ENCODE data around the gene TUNAR. TPM values are rescaled to one million over a fixed set of nuclear protein-coding genes. Genes with fewer than 3 reads are reported as not detected.

The TUNAR gene
- total RNA-seq, 4 donors from 2014 or later = 0.54 TPM; not detected in 3

DNA sequence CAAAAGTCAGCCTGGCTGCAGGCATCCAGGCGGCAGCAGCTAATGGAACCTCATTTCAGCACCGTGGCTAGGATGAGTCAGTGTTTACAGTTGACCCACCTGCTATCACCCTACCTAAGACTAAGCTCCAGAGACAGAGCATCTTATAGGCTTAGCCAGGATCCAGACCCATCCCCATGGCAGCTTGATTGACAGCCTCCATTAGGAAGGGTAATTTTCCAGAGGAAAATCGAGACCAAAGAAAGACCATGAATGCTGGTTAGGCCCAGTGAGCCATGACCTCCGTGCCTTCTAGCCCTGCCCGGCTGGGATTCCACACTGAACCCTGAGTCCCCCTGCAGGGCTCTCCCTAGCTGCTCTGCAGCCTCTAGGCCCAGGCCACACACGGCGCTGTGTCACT is 38.7 kb downstream of the TUNAR start:
- WGBS, 2 donors (ENCODE audit: low coverage in 1 of 2) = 3 to 16% methylated on average over 2 to 3 of the region's 7 CpGs
- Histone ChIP-seq H3K27me3 (peaks cover 36% of the 10 kb centered on the region), H3K36me3 (no peaks in the 10 kb centered on the region), H3K4me1 (no peaks in the 10 kb centered on the region), H3K4me3 (no peak overlapping the region), H3K27ac (no peak overlapping the region), H3K9me3 (no peaks in the 10 kb centered on the region)
- ATAC-seq = no peak
- TF ChIP-seq POLR2AphosphoS5 (IDR thresholded peaks at IDR 0.05) (no peak), POLR2A (IDR thresholded peaks at IDR 0.05) (no peak), EP300 (IDR thresholded peaks at IDR 0.05) (no peak)
- TF ChIP-seq, protein P1, sequence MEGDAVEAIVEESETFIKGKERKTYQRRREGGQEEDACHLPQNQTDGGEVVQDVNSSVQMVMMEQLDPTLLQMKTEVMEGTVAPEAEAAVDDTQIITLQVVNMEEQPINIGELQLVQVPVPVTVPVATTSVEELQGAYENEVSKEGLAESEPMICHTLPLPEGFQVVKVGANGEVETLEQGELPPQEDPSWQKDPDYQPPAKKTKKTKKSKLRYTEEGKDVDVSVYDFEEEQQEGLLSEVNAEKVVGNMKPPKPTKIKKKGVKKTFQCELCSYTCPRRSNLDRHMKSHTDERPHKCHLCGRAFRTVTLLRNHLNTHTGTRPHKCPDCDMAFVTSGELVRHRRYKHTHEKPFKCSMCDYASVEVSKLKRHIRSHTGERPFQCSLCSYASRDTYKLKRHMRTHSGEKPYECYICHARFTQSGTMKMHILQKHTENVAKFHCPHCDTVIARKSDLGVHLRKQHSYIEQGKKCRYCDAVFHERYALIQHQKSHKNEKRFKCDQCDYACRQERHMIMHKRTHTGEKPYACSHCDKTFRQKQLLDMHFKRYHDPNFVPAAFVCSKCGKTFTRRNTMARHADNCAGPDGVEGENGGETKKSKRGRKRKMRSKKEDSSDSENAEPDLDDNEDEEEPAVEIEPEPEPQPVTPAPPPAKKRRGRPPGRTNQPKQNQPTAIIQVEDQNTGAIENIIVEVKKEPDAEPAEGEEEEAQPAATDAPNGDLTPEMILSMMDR (IDR thresholded peaks at IDR 0.05) = no peak

DNA sequence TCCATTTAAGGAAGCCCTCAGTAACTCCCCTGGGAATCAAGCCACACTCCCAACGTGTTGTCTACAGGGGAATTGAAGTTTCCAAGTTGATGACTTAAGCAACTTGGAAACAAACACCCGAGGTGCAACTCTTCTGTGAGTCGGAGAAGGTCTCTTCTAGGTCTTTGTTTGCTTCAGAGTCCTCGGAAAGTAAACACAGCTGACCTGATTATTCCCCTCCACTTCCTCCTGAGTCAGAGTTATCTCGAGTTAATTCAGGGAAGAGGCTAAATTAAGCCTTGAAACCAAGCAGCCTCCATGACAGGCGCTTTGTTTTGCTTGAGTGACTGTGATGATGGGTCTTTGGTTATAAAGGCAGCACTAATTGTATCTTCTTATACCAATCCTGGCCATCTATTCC is 41.8 kb downstream of the TUNAR start:
- H3K27ac ChIP-seq = no peak overlapping the region
- WGBS, 2 donors (ENCODE audit: low coverage in 1 of 2) = 4 to 20% methylated on average over 3 to 4 of the region's 6 CpGs
- no peaks in the 10 kb centered on the region for H3K9me3 ChIP-seq
- no peak overlapping the region for H3K4me3 ChIP-seq
- no peaks in the 10 kb centered on the region for H3K36me3 ChIP-seq
- no peaks in the 10 kb centered on the region for H3K4me1 ChIP-seq
- peaks cover 45% of the 10 kb centered on the region for H3K27me3 ChIP-seq
- TF ChIP-seq POLR2AphosphoS5 (IDR thresholded peaks at IDR 0.05) (no peak), EP300 (IDR thresholded peaks at IDR 0.05) (no peak), POLR2A (IDR thresholded peaks at IDR 0.05) (no peak)
- TF ChIP-seq, protein P1 (IDR thresholded peaks at IDR 0.05) = no peak
- ATAC-seq = no peak

DNA sequence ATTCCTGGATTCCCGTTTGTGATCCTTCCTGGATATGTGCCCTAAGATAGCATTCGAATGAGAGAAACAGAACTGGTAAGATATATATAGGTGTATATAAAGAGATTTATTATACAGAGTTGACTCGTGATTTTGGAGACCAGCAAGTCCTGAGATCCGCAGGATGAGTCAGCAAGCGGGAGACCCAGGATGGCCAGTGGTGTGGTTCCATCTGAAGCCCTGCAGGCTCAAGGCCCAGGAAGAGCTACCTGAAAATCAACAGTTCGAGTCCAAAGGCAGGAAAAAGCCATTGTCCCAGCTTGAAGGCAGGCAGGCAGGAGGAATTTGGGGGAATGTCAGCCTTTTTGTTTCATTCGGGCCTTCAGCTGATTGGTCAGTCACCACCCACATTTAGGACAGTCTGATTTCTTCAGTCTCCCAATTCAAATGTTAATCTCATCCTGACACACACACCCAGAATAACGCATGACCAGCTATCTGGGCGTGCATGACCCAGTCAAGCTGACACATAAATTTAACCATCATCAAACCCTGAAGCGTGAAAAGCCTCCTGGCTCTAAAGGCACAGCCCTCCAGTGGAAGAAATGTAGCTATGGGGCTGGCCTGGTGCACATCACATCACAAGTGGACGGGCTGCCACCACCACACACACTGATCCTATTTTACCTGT is 44.3 kb downstream of the TUNAR start:
- Histone ChIP-seq H3K4me1 (no peaks in the 10 kb centered on the region), H3K4me3 (no peak overlapping the region), H3K27me3 (peaks cover 43% of the 10 kb centered on the region), H3K9me3 (no peaks in the 10 kb centered on the region), H3K27ac (no peak overlapping the region), H3K36me3 (no peaks in the 10 kb centered on the region)
- ATAC-seq = no peak
- WGBS, 2 donors (ENCODE audit: low coverage in 1 of 2) = 63 to 80% methylated on average over 5 to 10 of the region's 11 CpGs
- TF ChIP-seq EP300 (IDR thresholded peaks at IDR 0.05) (no peak), POLR2AphosphoS5 (IDR thresholded peaks at IDR 0.05) (no peak), POLR2A (IDR thresholded peaks at IDR 0.05) (no peak)
- TF ChIP-seq, protein P1 (IDR thresholded peaks at IDR 0.05) = no peak

GRCh38 chr14:95922080-95922479 is 45.4 kb downstream of the TUNAR start:
- no peaks in the 10 kb centered on the region for H3K4me1 ChIP-seq
- H3K9me3 ChIP-seq = no peaks in the 10 kb centered on the region
- 70 to 97% methylated on average over 2 to 4 of the region's 4 CpGs for WGBS, 2 donors (ENCODE audit: low coverage in 1 of 2)
- H3K36me3 ChIP-seq = no peaks in the 10 kb centered on the region
- H3K4me3 ChIP-seq = no peak overlapping the region
- no peak overlapping the region for H3K27ac ChIP-seq
- ATAC-seq = no peak
- TF ChIP-seq POLR2AphosphoS5 (IDR thresholded peaks at IDR 0.05) (no peak), EP300 (IDR thresholded peaks at IDR 0.05) (no peak), POLR2A (IDR thresholded peaks at IDR 0.05) (no peak)
- TF ChIP-seq, protein P1 (IDR thresholded peaks at IDR 0.05) = no peak
- H3K27me3 ChIP-seq = peaks cover 54% of the 10 kb centered on the region

- TF ChIP-seq, protein P1 (IDR thresholded peaks at IDR 0.05) = no peak
- TF ChIP-seq EP300 (IDR thresholded peaks at IDR 0.05) = no peak
- no peak for TF ChIP-seq POLR2AphosphoS5 (IDR thresholded peaks at IDR 0.05)
- Histone ChIP-seq H3K27ac (no peak overlapping the region), H3K4me1 (no peaks in the 10 kb centered on the region), H3K9me3 (no peaks in the 10 kb centered on the region), H3K27me3 (peaks cover 76% of the 10 kb centered on the region), H3K36me3 (no peaks in the 10 kb centered on the region), H3K4me3 (no peak overlapping the region)
- 21 to 67% methylated on average over 1 of the region's 2 CpGs for WGBS, 2 donors (ENCODE audit: low coverage in 1 of 2)
- ATAC-seq = no peak
Measured at GRCh38 chr14:95928751-95929150, 52.1 kb downstream of the TUNAR start.

All from gastroesophageal sphincter (tissue), 4 donors.